Transverse colon (tissue), 4 donors: ENCODE data around the gene FSTL5.

Experiments used
- POLR2A ChIP-seq: fragments of 450-650 bp; IDR thresholded peaks from one replicate; pipeline ENCODE4 v1.6.1; 2016; ENCODE audit warnings: antibody characterized with exemption, mild to moderate bottlenecking, moderate library complexity
- POLR2AphosphoS5 ChIP-seq, 3 donors: sonication (generic); formaldehyde crosslinking; IDR thresholded peaks; one replicate each; pipeline ENCODE4 v1.6.1; 2016; ENCODE audit warnings: antibody characterized with exemption in 3 of 3
- TF ChIP-seq, protein P1 (sequence below), 5 experiments: fragments of 200-600 bp in 3 of 5; fragments of 450-650 bp in 2 of 5; sonication (generic) in 3 of 5; IDR thresholded peaks; 1 replicate in 2 of 5; 2 replicates in 3 of 5; pipeline ENCODE4 v1.5.1; 2016 to 2017; ENCODE audit warnings: antibody characterized with exemption in 5 of 5, inconsistent platforms in 3 of 5, mild to moderate bottlenecking in 2 of 5, moderate library complexity in 1 of 5

DNA sequence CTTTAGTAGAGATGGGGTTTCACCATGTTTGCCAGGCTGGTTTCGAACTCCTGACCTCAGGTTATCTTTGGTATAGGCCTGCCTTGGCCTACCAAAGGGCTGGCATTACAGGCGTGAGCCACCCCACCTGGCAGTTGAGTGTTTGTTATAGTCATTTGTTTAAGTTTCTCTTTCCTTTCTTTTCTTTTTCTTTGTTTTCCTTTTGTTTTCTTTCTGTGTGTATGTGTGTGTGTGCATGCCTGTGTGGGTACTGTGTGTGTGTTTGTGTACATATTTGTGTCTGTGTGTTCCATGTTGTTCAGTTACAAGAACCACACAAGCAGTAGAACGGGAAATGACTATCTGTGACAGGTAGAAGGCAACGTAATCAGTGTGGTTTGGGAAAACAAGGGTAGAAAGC lies 624.9 kb downstream of the FSTL5 start:
- TF ChIP-seq, protein P1, sequence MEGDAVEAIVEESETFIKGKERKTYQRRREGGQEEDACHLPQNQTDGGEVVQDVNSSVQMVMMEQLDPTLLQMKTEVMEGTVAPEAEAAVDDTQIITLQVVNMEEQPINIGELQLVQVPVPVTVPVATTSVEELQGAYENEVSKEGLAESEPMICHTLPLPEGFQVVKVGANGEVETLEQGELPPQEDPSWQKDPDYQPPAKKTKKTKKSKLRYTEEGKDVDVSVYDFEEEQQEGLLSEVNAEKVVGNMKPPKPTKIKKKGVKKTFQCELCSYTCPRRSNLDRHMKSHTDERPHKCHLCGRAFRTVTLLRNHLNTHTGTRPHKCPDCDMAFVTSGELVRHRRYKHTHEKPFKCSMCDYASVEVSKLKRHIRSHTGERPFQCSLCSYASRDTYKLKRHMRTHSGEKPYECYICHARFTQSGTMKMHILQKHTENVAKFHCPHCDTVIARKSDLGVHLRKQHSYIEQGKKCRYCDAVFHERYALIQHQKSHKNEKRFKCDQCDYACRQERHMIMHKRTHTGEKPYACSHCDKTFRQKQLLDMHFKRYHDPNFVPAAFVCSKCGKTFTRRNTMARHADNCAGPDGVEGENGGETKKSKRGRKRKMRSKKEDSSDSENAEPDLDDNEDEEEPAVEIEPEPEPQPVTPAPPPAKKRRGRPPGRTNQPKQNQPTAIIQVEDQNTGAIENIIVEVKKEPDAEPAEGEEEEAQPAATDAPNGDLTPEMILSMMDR (IDR thresholded peaks at IDR 0.05), result no peak
- TF ChIP-seq POLR2AphosphoS5 (IDR thresholded peaks at IDR 0.05) (no peak), POLR2A (no peak)
